ENCODE data around the gene MPHOSPH8. TPM values are rescaled to one million over a fixed set of nuclear protein-coding genes. Genes with fewer than 3 reads are reported as not detected.

MPHOSPH8 gene
- total RNA-seq: 10 to 100 TPM; 27.2 to 65.0 (median 33.5) TPM
- long read RNA-seq, donor 1, full-length matches to known transcripts: 14 of 69 reads
- long read RNA-seq, donor 1, partial matches to known transcripts: 43 of 69 reads
- long read RNA-seq, donor 1, other reads (novel, unspliced or antisense): 12 of 69 reads
- long read RNA-seq, donor 2, partial matches to known transcripts: 32 of 34 reads
- long read RNA-seq, donor 2, other reads (novel, unspliced or antisense): 2 of 34 reads

GRCh38 chr13:19633479-19634255 is at the start of gene MPHOSPH8:
Gene MPHOSPH8, plus strand, starts transcription at chr13:19633659. Its CDS starts 90 bp downstream, at chr13:19633749.
- DNase-seq (peak; percentile 96 to 97 (median 96)), ATAC-seq (peak; percentile 99)
- peaks cover 17% of the 10 kb centered on the region for H3K4me1 ChIP-seq (ENCODE audit: low read depth)
- no peaks in the 10 kb centered on the region for H3K36me3 ChIP-seq (ENCODE audit: low read depth)
- peak within 1 kb of the TSS; percentile 92 for H3K4me3 ChIP-seq
- TF ChIP-seq, protein P1, sequence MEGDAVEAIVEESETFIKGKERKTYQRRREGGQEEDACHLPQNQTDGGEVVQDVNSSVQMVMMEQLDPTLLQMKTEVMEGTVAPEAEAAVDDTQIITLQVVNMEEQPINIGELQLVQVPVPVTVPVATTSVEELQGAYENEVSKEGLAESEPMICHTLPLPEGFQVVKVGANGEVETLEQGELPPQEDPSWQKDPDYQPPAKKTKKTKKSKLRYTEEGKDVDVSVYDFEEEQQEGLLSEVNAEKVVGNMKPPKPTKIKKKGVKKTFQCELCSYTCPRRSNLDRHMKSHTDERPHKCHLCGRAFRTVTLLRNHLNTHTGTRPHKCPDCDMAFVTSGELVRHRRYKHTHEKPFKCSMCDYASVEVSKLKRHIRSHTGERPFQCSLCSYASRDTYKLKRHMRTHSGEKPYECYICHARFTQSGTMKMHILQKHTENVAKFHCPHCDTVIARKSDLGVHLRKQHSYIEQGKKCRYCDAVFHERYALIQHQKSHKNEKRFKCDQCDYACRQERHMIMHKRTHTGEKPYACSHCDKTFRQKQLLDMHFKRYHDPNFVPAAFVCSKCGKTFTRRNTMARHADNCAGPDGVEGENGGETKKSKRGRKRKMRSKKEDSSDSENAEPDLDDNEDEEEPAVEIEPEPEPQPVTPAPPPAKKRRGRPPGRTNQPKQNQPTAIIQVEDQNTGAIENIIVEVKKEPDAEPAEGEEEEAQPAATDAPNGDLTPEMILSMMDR (IDR thresholded peaks at IDR 0.05): no peak
- H3K9me3 ChIP-seq: no peaks in the 10 kb centered on the region
- intact Hi-C loops (cut with DNase I, micrococcal nuclease): no loop called here

- intact Hi-C loops (cut with DNase I, micrococcal nuclease): no loop called here
- no peak overlapping the region for H3K4me3 ChIP-seq
- ATAC-seq (peak; percentile 69), DNase-seq (peak; percentile 42 to 76 (median 50))
- no peaks in the 10 kb centered on the region for H3K4me1 ChIP-seq (ENCODE audit: low read depth)
- TF ChIP-seq, protein P1 (IDR thresholded peaks at IDR 0.05): no peak
- H3K9me3 ChIP-seq: no peaks in the 10 kb centered on the region
- no peaks in the 10 kb centered on the region for H3K36me3 ChIP-seq (ENCODE audit: low read depth)
Measured at GRCh38 chr13:19586904-19587634, 46.4 kb upstream of the MPHOSPH8 start.

GRCh38 chr13:19587635-19588300 is 45.7 kb upstream of the MPHOSPH8 start:
- Histone ChIP-seq H3K36me3 (ENCODE audit: low read depth) (no peaks in the 10 kb centered on the region), H3K9me3 (no peaks in the 10 kb centered on the region)

DNA sequence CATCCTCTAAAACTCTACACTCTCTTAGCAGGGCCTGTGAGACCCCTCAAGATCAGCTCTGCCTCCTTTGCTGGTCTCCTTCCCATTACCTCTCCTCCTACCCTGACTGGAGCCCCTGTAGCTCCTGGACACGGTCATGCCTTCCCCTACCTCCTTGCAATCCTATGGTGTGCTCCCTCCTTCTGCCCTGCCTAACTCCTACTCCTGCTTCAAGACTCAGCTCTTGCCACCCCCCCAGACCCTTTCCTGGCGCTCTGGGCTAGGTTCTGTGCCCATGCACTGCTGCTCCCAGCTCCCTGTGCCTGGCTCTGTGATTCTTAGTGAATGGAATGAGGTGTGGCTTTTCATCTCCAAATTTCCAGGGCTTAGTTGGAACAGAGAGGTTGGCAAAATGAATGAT is 44.1 kb upstream of the MPHOSPH8 start:
- H3K4me1 ChIP-seq (ENCODE audit: low read depth): no peaks in the 10 kb centered on the region
- TF ChIP-seq, protein P1 (IDR thresholded peaks at IDR 0.05): no peak
- H3K9me3 ChIP-seq: no peaks in the 10 kb centered on the region
- H3K36me3 ChIP-seq (ENCODE audit: low read depth): no peaks in the 10 kb centered on the region
- intact Hi-C loops (cut with DNase I, micrococcal nuclease): no loop called here
- H3K4me3 ChIP-seq: no peak overlapping the region
- ATAC-seq (no peak), DNase-seq (no peak)

More at GRCh38 chr13:19587635-19588300, 45.7 kb upstream of the MPHOSPH8 start:
- Histone ChIP-seq H3K4me3 (no peak overlapping the region), H3K4me1 (ENCODE audit: low read depth) (no peaks in the 10 kb centered on the region)
- DNase-seq (peak in 1 of 3 donors; percentile 58), ATAC-seq (peak; percentile 55)
- intact Hi-C loops (cut with DNase I, micrococcal nuclease): no loop called here
- TF ChIP-seq, protein P1 (IDR thresholded peaks at IDR 0.05): no peak

GRCh38 chr13:19590423-19590822 is 43.0 kb upstream of the MPHOSPH8 start:
- Histone ChIP-seq H3K4me1 (ENCODE audit: low read depth) (no peaks in the 10 kb centered on the region), H3K4me3 (no peak overlapping the region), H3K9me3 (no peaks in the 10 kb centered on the region), H3K36me3 (ENCODE audit: low read depth) (no peaks in the 10 kb centered on the region)
- DNase-seq (no peak), ATAC-seq (no peak)
- intact Hi-C loops (cut with DNase I, micrococcal nuclease): no loop called here
- TF ChIP-seq, protein P1 (IDR thresholded peaks at IDR 0.05): no peak
